Measurements from ENCODE around the gene SNW1.
"Not testable (repeated sequence)": the region's sequence is repeated elsewhere in the genome, so short reads cannot be mapped to it uniquely, and the experiment has no call there.

Gene SNW1

GRCh38 chr14:77752266-77752665 is 8.7 kb downstream of the SNW1 start:
- peaks cover 77% of the 10 kb centered on the region for H3K36me3 ChIP-seq (ENCODE audit: insufficient read depth, low read length)
- no peaks in the 10 kb centered on the region for H3K9me2 ChIP-seq (ENCODE audit: low read depth, low read length)
- no peak for TF ChIP-seq CTCF (IDR thresholded peaks at IDR 0.05; ENCODE audit: low read length)
- TF ChIP-seq EZH2 (IDR thresholded peaks at IDR 0.05; ENCODE audit: borderline replicate concordance, low read length): no peak
- no peaks in the 10 kb centered on the region for H3F3A ChIP-seq (ENCODE audit: insufficient read depth, low read length)
- H3K27me3 ChIP-seq (ENCODE audit: insufficient read depth, low read length): no peaks in the 10 kb centered on the region
- no peak overlapping the region for H3K27ac ChIP-seq (ENCODE audit: low read depth, low read length, poor library complexity, severe bottlenecking)
- peaks cover 20% of the 10 kb centered on the region for H3K79me2 ChIP-seq (ENCODE audit: insufficient read depth, low read length)
- peaks cover 2% of the 10 kb centered on the region for H3K4me1 ChIP-seq (ENCODE audit: insufficient read depth, low read length, severe bottlenecking)
- H3K4me2 ChIP-seq (ENCODE audit: low read length): no peak overlapping the region
- no peak overlapping the region for H3K9ac ChIP-seq (ENCODE audit: low read length)
- no peak overlapping the region for H2AFZ ChIP-seq (ENCODE audit: low read length)
- 0 out of 2 replicates have a peak, but pooled peaks cover 2% of the 10 kb centered on the region for H4K20me1 ChIP-seq (ENCODE audit: insufficient read depth, low read length)
- H3K4me3 ChIP-seq (ENCODE audit: low read depth, low read length, poor library complexity, severe bottlenecking): no peak overlapping the region
- H3K9me3 ChIP-seq (ENCODE audit: low read length): no peaks in the 10 kb centered on the region

GRCh38 chr14:77747425-77747824 is 13.5 kb downstream of the SNW1 start:
- not testable (repeated sequence) for H3K4me2 ChIP-seq (ENCODE audit: low read length); H3K9me3 ChIP-seq (ENCODE audit: low read length); H3K9me2 ChIP-seq (ENCODE audit: low read depth, low read length); H3K4me1 ChIP-seq (ENCODE audit: insufficient read depth, low read length, severe bottlenecking); H4K20me1 ChIP-seq (ENCODE audit: insufficient read depth, low read length); H3F3A ChIP-seq (ENCODE audit: insufficient read depth, low read length); H3K27me3 ChIP-seq (ENCODE audit: insufficient read depth, low read length); H2AFZ ChIP-seq (ENCODE audit: low read length); H3K79me2 ChIP-seq (ENCODE audit: insufficient read depth, low read length); H3K9ac ChIP-seq (ENCODE audit: low read length); H3K27ac ChIP-seq (ENCODE audit: low read depth, low read length, poor library complexity, severe bottlenecking); H3K4me3 ChIP-seq (ENCODE audit: low read depth, low read length, poor library complexity, severe bottlenecking)
- peaks cover 74% of the 10 kb centered on the region for H3K36me3 ChIP-seq (ENCODE audit: insufficient read depth, low read length)

GRCh38 chr14:77746064-77746702 is 14.8 kb downstream of the SNW1 start:
- TF ChIP-seq CTCF (IDR thresholded peaks at IDR 0.05; ENCODE audit: low read length): no peak
- TF ChIP-seq EZH2 (IDR thresholded peaks at IDR 0.05; ENCODE audit: borderline replicate concordance, low read length): no peak
- peaks cover 67% of the 10 kb centered on the region for H3K36me3 ChIP-seq (ENCODE audit: insufficient read depth, low read length)
- no peaks in the 10 kb centered on the region for H3K27me3 ChIP-seq (ENCODE audit: insufficient read depth, low read length)
- no peaks in the 10 kb centered on the region for H3K79me2 ChIP-seq (ENCODE audit: insufficient read depth, low read length)
- no peak overlapping the region for H3K9ac ChIP-seq (ENCODE audit: low read length)
- H3F3A ChIP-seq (ENCODE audit: insufficient read depth, low read length): no peaks in the 10 kb centered on the region
- H2AFZ ChIP-seq (ENCODE audit: low read length): no peak overlapping the region
- no peaks in the 10 kb centered on the region for H4K20me1 ChIP-seq (ENCODE audit: insufficient read depth, low read length)
- no peak overlapping the region for H3K4me2 ChIP-seq (ENCODE audit: low read length)
- H3K4me1 ChIP-seq (ENCODE audit: insufficient read depth, low read length, severe bottlenecking): no peaks in the 10 kb centered on the region
- H3K27ac ChIP-seq (ENCODE audit: low read depth, low read length, poor library complexity, severe bottlenecking): no peak overlapping the region
- no peaks in the 10 kb centered on the region for H3K9me3 ChIP-seq (ENCODE audit: low read length)
- no peaks in the 10 kb centered on the region for H3K9me2 ChIP-seq (ENCODE audit: low read depth, low read length)
- H3K4me3 ChIP-seq (ENCODE audit: low read depth, low read length, poor library complexity, severe bottlenecking): no peak overlapping the region

GRCh38 chr14:77741438-77741837 is 19.5 kb downstream of the SNW1 start:
- no peaks in the 10 kb centered on the region for H3F3A ChIP-seq (ENCODE audit: insufficient read depth, low read length)
- no peaks in the 10 kb centered on the region for H4K20me1 ChIP-seq (ENCODE audit: insufficient read depth, low read length)
- H3K9me2 ChIP-seq (ENCODE audit: low read depth, low read length): no peaks in the 10 kb centered on the region
- H3K27ac ChIP-seq (ENCODE audit: low read depth, low read length, poor library complexity, severe bottlenecking): no peak overlapping the region
- H3K4me1 ChIP-seq (ENCODE audit: insufficient read depth, low read length, severe bottlenecking): no peaks in the 10 kb centered on the region
- H3K27me3 ChIP-seq (ENCODE audit: insufficient read depth, low read length): no peaks in the 10 kb centered on the region
- no peaks in the 10 kb centered on the region for H3K79me2 ChIP-seq (ENCODE audit: insufficient read depth, low read length)
- H3K9me3 ChIP-seq (ENCODE audit: low read length): no peaks in the 10 kb centered on the region
- H2AFZ ChIP-seq (ENCODE audit: low read length): no peak overlapping the region
- no peak overlapping the region for H3K9ac ChIP-seq (ENCODE audit: low read length)
- H3K4me3 ChIP-seq (ENCODE audit: low read depth, low read length, poor library complexity, severe bottlenecking): no peak overlapping the region
- peaks cover 67% of the 10 kb centered on the region for H3K36me3 ChIP-seq (ENCODE audit: insufficient read depth, low read length)
- H3K4me2 ChIP-seq (ENCODE audit: low read length): no peak overlapping the region
- no peak for TF ChIP-seq EZH2 (IDR thresholded peaks at IDR 0.05; ENCODE audit: borderline replicate concordance, low read length)

Data from OCI-LY1 (cell line).